LNCAP (cell line): ENCODE results near the gene SMIM41.

Experiments used
- TF ChIP-seq, protein P1 (sequence below): fragments of 450-650 bp; IDR thresholded peaks from 2 replicates; pipeline ENCODE4 v1.5.1; 2017; ENCODE audit warnings: mild to moderate bottlenecking

The SMIM41 gene

DNA sequence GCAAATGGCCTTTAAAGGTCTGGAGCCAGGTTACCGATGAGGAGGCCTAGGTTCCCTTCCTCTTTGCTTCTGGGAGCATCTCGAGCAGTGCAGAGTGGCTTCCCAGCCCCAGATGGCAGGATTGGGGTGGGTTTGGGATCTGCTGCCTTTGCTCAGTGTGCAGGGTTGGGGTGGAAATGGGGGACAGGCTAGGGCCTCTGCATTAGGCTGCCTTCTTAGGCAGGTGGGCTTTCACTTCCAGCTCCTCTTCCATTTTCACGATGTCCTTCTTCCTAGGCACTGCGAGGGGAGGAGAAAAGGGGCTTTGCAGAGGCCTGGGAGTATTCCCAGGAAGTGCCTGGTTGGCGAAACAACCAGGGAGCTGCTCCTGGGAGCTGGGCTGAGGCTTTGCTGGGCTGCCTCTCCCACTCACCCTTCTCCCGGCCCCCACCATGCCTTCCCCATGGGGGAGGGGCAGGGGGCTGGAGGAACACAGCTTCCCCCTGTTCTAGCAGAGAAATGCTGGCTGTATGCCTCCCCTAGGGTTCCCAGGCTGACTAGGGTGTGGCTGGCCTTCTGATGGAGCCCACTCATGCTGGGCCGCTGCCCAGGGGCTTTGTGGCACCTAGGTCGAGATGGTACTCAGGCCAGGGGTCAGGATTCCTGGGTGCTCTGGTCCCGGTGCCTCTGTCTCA, 25.8 kb upstream of the SMIM41 start:
- TF ChIP-seq, protein P1, sequence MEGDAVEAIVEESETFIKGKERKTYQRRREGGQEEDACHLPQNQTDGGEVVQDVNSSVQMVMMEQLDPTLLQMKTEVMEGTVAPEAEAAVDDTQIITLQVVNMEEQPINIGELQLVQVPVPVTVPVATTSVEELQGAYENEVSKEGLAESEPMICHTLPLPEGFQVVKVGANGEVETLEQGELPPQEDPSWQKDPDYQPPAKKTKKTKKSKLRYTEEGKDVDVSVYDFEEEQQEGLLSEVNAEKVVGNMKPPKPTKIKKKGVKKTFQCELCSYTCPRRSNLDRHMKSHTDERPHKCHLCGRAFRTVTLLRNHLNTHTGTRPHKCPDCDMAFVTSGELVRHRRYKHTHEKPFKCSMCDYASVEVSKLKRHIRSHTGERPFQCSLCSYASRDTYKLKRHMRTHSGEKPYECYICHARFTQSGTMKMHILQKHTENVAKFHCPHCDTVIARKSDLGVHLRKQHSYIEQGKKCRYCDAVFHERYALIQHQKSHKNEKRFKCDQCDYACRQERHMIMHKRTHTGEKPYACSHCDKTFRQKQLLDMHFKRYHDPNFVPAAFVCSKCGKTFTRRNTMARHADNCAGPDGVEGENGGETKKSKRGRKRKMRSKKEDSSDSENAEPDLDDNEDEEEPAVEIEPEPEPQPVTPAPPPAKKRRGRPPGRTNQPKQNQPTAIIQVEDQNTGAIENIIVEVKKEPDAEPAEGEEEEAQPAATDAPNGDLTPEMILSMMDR, result no peak

DNA sequence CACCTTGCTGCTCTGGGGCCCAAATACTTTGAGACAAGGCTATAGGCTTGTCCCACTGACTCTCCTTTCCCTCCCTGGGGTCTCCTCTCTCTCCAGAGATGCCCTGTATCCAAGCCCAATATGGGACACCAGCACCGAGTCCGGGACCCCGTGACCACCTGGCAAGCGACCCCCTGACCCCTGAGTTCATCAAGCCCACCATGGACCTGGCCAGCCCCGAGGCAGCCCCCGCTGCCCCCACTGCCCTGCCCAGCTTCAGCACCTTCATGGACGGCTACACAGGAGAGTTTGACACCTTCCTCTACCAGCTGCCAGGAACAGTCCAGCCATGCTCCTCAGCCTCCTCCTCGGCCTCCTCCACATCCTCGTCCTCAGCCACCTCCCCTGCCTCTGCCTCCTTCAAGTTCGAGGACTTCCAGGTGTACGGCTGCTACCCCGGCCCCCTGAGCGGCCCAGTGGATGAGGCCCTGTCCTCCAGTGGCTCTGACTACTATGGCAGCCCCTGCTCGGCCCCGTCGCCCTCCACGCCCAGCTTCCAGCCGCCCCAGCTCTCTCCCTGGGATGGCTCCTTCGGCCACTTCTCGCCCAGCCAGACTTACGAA, 25.2 kb upstream of the SMIM41 start:
- TF ChIP-seq, protein P1, result no peak

DNA sequence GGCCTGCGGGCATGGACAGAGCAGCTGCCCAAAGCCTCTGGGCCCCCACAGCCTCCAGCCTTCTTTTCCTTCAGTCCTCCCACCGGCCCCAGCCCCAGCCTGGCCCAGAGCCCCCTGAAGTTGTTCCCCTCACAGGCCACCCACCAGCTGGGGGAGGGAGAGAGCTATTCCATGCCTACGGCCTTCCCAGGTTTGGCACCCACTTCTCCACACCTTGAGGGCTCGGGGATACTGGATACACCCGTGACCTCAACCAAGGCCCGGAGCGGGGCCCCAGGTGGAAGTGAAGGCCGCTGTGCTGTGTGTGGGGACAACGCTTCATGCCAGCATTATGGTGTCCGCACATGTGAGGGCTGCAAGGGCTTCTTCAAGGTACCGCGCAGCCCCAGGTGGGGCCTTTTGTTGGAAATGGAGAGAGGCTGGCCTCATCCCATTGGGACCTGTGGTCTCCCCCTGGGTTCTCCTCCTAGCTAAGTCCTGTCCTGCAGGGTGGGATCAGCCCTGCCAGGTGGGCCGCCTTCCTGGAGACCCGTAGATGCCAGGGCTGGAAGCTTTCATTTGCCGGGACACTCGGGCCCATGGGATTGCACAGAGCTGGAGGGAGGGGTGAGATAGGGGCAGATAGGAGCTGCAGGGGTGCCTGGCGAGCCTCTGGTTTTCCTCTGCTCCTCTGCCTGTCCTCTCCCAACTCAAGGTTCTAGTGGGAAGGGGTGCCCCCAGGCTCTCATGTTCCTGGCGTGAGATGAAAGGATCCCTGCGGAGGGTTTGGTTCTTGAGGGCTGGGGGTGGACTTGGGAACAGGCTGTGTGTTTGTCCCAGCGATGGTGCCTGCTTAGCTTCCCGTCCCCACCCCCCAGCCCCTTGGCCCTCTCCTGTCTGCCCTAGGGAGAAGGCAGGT, 24.4 kb upstream of the SMIM41 start:
- TF ChIP-seq, protein P1, result no peak

DNA sequence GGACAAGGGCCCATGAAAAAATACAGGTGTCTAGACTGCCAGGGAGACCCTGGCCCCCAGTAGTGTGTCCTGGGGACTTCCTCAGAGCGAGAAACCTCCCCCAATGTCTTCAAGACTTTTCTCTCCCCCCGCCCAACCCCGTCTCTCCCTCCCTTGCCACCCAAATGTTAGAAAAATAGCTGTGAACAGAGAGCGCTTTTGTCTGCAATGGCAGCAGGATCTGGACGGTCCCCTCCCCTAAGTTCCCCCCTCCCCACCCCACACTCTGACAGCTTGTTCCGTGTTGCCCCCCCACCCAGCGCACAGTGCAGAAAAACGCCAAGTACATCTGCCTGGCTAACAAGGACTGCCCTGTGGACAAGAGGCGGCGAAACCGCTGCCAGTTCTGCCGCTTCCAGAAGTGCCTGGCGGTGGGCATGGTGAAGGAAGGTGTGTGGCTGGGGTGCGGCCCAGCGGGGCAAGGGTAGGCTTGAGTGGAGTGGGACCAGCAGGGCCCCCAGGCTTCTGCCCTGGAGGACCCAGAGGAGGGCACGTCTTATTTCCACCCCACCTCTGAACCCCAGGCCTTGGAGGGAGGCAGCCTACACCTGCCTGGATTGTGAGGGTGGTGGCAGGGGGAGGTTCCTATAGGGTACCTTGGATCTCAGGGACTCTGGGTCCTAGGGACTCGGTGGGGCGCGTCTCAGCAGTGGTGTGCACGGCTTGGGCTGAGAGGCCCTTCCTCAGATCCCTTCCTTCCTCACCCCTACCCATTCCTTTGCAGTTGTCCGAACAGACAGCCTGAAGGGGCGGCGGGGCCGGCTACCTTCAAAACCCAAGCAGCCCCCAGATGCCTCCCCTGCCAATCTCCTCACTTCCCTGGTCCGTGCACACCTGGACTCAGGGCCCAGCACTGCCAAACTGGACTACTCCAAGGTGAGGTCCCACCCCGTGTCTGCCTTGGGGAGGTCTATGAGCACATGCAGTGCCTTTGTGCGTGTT, 23.5 kb upstream of the SMIM41 start:
- TF ChIP-seq, protein P1, result no peak

DNA sequence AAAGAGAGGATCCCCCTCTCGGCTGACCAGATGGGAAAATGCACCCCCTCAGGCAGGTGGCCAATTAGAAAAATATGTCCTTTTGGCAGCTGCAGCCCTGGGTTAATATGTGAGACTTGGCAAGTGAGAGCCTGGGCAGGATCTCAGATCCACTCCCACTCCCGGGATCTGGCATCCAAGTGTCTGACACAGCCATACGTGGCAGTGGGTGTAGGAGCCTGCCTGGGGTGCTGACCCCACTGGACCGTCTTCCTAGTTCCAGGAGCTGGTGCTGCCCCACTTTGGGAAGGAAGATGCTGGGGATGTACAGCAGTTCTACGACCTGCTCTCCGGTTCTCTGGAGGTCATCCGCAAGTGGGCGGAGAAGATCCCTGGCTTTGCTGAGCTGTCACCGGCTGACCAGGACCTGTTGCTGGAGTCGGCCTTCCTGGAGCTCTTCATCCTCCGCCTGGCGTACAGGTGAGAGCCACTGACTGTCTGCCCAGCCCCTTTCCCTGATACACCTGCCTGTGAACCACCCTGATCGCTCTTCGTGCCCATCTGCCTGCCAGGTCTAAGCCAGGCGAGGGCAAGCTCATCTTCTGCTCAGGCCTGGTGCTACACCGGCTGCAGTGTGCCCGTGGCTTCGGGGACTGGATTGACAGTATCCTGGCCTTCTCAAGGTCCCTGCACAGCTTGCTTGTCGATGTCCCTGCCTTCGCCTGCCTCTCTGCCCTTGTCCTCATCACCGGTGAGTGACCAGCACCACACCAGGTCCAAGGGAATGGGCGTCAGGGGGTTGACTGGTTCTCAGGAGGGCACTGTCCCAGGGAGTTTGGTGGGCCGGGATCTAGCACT, 22.5 kb upstream of the SMIM41 start:
- TF ChIP-seq, protein P1, result no peak

DNA sequence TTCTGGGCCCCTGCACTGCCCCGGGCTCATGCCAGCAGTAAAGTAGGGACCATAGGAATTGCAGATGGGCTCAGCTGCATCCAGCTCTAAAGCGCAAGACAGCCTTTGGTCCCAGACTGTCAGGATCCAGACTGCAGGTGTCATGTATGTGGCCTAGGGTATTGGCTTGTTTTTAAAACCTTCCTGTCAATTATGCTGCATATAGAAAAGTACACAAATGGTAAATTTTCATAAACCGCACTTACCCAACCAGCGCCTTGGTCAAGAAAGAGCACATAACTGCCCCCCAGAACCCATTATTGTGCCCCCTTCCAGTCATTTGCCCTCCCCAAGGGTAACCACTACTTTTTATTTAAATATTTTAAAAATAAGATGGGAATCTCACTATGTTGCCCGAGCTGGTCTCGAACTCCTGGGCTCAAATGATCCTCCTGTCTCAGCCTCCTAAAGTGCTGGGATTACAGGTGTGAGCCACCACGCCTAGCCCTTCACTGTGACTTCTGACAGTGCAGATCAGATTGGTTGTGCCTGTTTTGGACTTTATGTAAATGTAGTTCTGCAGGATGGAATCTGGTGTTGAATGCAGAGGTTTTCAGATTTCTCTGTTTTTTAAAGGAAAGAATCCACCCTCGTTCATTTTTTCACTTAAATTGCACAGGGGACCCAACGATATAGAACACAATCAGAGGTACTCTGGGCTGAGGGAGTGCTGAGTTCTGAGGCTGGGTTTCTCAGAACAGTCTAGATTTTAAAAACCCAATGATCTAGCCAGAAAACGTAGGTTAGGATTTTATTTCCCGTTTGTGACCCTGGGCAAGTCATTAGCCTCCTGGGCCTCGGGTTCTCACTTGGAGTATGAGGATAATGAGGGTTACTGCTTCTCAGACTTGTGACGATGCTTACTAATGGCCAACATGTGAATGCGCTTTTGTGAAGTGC, 21.6 kb upstream of the SMIM41 start:
- TF ChIP-seq, protein P1, result no peak
